ENCODE results near the gene PGAM5.
A peak's percentile ranks its signal among the peaks of the same experiment; 100 is the strongest.

Gene PGAM5

GRCh38 chr12:132710405-132711079 is at the start of gene PGAM5:
PGAM5 (plus strand) TSS chr12:132710842; CDS start chr12:132710877, 35 bp downstream.
- peak; percentile 98 for DNase-seq (ENCODE audit: low read depth)
- H3K4me3 ChIP-seq (ENCODE audit: low read depth, low read length): peak within 1 kb of the TSS; percentile 90
- no peak for TF ChIP-seq CTCF (IDR thresholded peaks at IDR 0.05; ENCODE audit: insufficient read depth, low read depth, low read length, missing control alignments)

- no peak for TF ChIP-seq CTCF (IDR thresholded peaks at IDR 0.05; ENCODE audit: insufficient read depth, low read depth, low read length, missing control alignments)
- H3K4me3 ChIP-seq (ENCODE audit: low read depth, low read length): no peak overlapping the region
- no peak for DNase-seq (ENCODE audit: low read depth)
These were observed 49.6 kb upstream of the PGAM5 start for GRCh38 chr12:132660996-132661395.

- no peak overlapping the region for H3K4me3 ChIP-seq (ENCODE audit: low read depth, low read length)
- DNase-seq (ENCODE audit: low read depth): no peak
- no peak for TF ChIP-seq CTCF (IDR thresholded peaks at IDR 0.05; ENCODE audit: insufficient read depth, low read depth, low read length, missing control alignments)
These were observed 48.7 kb upstream of the PGAM5 start for GRCh38 chr12:132661972-132662371.

GRCh38 chr12:132662901-132663755 is 47.5 kb upstream of the PGAM5 start:
- H3K4me3 ChIP-seq (ENCODE audit: low read depth, low read length): no peak overlapping the region
- DNase-seq (ENCODE audit: low read depth): no peak
- TF ChIP-seq CTCF (IDR thresholded peaks at IDR 0.05; ENCODE audit: insufficient read depth, low read depth, low read length, missing control alignments): no peak

- no peak for TF ChIP-seq CTCF (IDR thresholded peaks at IDR 0.05; ENCODE audit: insufficient read depth, low read depth, low read length, missing control alignments)
- DNase-seq (ENCODE audit: low read depth): no peak
- H3K4me3 ChIP-seq (ENCODE audit: low read depth, low read length): no peak overlapping the region
These were observed 46.2 kb upstream of the PGAM5 start for GRCh38 chr12:132664206-132665148.

- TF ChIP-seq CTCF (IDR thresholded peaks at IDR 0.05; ENCODE audit: insufficient read depth, low read depth, low read length, missing control alignments): no peak
- no peak for DNase-seq (ENCODE audit: low read depth)
- no peak overlapping the region for H3K4me3 ChIP-seq (ENCODE audit: low read depth, low read length)
These were observed 45.5 kb upstream of the PGAM5 start for GRCh38 chr12:132665149-132665491.
